GM20000 (cell line): Measurements from ENCODE around the gene CFAP97D1.

Source experiments
- DNase-seq: peaks from one replicate; pipeline ENCODE4 v3.0.0; 2012; ENCODE audit warnings: low spot score
- TF ChIP-seq, protein P1 (sequence below): IDR thresholded peaks from 2 replicates; pipeline ENCODE4 v1.5.1; 2012; ENCODE audit warnings: mild to moderate bottlenecking, control low read depth; ENCODE audit errors: extremely low read depth, missing control alignments

The CFAP97D1 gene

DNA sequence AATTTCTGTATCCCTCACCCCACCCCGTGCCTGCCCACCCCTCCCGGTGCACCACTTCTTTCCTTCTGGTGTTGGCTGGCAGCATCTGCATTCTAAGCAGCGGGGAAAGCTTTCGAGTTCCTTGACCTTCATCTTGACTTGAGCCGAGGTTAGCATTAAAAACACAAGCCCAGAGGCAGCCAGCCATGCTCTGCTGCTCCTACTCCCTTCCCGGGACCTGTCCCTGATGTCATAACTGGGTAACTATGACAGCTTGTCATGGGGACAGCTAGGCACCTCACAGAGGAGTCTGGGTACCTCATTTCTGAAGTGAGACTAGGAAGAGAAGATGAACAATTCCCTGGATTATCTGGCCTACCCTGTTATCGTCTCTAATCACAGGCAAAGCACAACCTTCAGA is at the start of gene CFAP97D1:
Gene CFAP97D1, plus strand, starts transcription at position 301 of the 400 bp plus-strand sequence. Its CDS starts 28 bp downstream, at position 329.
- DNase-seq = no peak
- TF ChIP-seq, protein P1, sequence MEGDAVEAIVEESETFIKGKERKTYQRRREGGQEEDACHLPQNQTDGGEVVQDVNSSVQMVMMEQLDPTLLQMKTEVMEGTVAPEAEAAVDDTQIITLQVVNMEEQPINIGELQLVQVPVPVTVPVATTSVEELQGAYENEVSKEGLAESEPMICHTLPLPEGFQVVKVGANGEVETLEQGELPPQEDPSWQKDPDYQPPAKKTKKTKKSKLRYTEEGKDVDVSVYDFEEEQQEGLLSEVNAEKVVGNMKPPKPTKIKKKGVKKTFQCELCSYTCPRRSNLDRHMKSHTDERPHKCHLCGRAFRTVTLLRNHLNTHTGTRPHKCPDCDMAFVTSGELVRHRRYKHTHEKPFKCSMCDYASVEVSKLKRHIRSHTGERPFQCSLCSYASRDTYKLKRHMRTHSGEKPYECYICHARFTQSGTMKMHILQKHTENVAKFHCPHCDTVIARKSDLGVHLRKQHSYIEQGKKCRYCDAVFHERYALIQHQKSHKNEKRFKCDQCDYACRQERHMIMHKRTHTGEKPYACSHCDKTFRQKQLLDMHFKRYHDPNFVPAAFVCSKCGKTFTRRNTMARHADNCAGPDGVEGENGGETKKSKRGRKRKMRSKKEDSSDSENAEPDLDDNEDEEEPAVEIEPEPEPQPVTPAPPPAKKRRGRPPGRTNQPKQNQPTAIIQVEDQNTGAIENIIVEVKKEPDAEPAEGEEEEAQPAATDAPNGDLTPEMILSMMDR = no peak

DNA sequence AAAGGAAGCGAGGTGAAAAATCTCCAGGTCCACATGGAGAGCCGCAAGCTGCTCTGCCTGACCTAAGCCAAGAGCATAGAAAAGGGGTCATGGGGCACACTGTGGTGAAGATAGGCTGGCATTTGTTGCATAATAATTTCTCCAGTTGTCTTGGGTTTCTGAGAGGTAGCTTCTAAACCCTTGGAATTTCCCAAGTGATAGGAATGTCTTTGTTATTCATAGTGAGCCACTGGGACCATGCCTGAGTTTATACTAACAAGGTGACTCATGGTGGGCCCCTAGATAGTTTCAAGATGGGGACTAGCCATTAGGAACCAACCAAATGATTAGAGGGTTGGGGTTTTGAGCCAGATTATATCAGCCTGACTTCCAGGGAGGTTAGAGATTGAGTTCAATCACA is 47.3 kb upstream of the CFAP97D1 start:
- TF ChIP-seq, protein P1 = no peak
- DNase-seq = no peak

DNA sequence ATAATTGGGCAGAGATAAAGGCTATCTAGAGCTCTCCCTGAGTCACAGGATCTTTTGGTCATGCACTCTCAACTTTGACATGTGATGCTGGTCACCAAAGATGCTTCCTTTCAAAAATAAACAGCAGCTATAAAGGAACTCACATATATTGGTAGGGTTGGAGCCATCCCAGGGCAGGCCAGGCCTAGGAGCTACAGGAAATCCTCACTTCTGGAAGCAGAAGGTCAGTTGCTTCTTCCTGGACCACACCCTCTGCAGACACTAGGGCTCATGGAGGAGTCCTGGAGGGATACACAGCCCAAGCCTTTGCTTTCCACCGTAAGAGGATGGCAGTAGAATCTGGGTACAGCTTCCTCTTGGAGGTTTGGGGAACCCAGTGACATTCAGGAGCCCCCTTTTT is 46.3 kb upstream of the CFAP97D1 start:
- TF ChIP-seq, protein P1 = no peak
- DNase-seq = no peak

DNA sequence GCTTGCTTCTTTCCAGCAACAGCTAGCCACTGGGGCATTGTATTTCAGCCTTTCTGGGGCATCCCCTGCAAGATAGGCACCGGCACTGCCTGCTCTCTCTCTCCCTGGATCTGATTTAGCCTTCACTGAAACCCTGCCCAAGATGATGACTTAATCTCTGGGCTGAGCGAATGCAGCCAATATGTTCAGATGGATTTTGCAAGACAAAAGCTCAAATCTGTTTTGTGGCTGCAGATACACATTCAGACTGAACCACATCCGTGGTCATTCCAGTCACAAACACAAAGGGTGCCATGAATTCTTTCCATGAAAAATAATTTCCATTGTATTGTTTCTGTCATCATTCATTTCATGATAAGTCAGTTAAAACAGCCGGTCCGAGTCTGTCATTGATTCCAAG is 45.9 kb upstream of the CFAP97D1 start:
- TF ChIP-seq, protein P1 = no peak
- DNase-seq = no peak

DNA sequence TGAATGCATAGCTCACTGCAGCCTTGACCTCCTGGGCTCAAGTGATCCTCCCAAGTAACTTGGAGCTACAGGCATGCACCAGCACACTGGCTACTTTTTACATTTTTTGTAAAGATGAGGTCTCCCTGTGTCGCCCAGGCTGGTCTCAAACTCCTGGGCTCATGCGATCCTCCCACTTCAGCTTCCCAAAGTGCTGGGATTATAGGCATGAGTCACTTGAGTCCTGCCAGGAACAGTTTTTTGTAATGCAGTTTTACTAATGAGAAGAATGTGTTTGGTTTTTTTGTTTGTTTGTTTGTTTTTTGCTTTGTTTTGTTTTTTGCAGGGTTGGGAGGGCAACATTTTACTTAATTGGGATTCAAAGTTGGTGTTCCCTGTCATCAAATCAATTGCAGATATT is 43.8 kb upstream of the CFAP97D1 start:
- TF ChIP-seq, protein P1 = no peak
- no peak for DNase-seq

DNA sequence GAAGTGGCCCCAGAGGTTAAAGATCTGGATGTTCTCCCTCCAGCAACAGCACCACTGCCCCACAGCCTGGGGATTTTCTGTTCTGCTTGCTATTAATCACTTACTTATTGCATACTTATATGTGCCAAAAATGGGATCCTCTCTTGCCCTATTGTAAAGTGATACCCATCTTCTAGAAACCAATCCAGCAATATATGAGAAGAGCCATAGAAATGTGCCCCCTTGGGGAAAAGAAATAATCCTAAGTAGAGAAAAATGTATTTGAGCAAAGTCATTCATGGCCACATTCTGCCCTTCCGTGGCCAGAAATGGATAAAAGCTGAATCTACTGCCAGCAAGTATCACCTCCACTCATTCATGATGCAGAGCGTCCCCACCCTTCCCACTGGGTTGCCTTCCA is 42.5 kb upstream of the CFAP97D1 start:
- no peak for DNase-seq
- TF ChIP-seq, protein P1 = no peak

DNA sequence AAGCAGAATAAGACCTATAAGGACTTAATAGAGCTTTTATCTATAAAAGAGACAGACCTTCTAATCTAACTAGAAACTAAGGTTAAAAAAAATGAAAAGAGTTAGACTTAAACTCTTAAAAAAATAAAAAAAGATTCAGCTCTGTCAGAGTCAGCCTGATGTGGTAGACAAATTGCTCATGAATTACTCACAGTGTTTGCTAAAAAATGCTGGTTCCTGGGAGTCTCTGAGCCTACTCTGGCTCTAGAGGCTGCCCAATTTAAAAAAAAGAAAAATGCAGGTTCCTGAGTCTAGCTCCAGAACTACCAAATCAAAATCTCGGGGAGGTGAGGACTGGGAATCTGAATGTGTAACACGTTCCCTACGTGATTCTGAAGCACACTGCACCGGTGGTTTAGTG is 39.7 kb upstream of the CFAP97D1 start:
- TF ChIP-seq, protein P1 = no peak
- DNase-seq = no peak

DNA sequence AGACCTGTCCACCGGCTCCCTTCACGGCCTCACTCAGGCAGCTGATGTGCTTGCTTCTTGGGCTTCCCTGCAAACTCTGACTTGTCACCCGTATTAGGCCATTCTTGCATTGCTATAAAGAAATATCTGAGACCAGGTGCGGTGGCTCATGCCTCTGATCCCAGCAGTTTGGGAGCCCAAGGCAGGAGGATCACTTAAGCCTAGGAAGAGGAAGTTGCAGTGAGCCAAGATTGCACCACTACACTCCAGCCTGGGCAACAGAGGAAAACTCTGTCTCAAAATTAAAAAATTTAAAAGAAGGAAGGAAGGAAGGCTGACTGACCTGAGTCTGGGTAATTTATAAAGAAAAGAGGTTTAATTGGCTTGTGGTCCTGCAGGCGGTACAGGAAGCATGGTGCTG is 38.6 kb upstream of the CFAP97D1 start:
- no peak for DNase-seq
- TF ChIP-seq, protein P1 = no peak
